ENCODE results near the gene TRIO. TPM values are rescaled to one million over a fixed set of nuclear protein-coding genes. Genes with fewer than 3 reads are reported as not detected.

TRIO gene
- total RNA-seq, 2 donors from 2014 or later: 62.0 to 137 TPM

DNA sequence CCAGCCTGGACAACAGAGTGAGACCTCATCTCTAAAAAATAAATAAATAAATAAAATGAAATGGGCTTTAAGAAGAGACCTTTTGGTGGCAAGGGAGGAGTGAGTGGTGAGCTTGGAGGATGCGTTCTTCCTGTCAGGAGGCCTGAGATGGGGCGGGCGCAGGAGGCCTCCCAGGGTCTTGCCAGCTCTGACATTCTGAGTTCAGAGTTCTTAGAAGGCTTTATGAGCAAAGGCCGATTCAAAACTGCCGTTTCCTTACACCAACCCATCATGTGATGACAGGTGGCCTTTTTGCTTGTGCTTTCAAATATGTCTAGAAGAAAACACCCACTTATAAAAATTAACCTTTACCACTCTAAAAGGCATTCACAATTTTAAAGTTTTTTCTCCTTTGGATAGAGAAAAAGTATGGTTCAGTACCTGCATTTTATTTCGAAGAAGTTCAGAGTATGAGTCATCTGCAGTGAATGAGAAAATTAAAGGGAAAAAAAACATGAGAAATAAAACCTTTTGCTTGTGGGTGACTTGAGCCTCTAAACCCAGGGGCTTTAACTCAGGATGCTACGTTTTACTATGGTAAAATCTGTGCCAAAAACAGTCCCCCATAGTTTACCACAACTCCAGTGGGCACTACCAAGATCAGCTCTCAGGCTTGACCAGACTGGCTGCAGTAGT is 281.0 kb downstream of the TRIO start:
- TF ChIP-seq, protein P1, sequence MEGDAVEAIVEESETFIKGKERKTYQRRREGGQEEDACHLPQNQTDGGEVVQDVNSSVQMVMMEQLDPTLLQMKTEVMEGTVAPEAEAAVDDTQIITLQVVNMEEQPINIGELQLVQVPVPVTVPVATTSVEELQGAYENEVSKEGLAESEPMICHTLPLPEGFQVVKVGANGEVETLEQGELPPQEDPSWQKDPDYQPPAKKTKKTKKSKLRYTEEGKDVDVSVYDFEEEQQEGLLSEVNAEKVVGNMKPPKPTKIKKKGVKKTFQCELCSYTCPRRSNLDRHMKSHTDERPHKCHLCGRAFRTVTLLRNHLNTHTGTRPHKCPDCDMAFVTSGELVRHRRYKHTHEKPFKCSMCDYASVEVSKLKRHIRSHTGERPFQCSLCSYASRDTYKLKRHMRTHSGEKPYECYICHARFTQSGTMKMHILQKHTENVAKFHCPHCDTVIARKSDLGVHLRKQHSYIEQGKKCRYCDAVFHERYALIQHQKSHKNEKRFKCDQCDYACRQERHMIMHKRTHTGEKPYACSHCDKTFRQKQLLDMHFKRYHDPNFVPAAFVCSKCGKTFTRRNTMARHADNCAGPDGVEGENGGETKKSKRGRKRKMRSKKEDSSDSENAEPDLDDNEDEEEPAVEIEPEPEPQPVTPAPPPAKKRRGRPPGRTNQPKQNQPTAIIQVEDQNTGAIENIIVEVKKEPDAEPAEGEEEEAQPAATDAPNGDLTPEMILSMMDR (IDR thresholded peaks at IDR 0.05): no peak
- TF ChIP-seq POLR2A (IDR thresholded peaks at IDR 0.05): no peak
- no peaks in the 10 kb centered on the region for H3K27me3 ChIP-seq
- H3K36me3 ChIP-seq (replicated peaks in 1 of 2; ENCODE audit: insufficient read depth in 1 of 2, low read depth in 2 of 2): peaks cover 0 to 2% of the 10 kb centered on the region in 2 donors
- H3K27ac ChIP-seq: no peak overlapping the region
- H3K4me3 ChIP-seq: no peak overlapping the region
- WGBS, 2 donors: 85 to 90% methylated on average over 7 of the region's 7 CpGs
- intact Hi-C loops (cut with DNase I): no loop called here
- no peak for ATAC-seq
- no peaks in the 10 kb centered on the region for H3K9me3 ChIP-seq
- peaks cover 19% of the 10 kb centered on the region for H3K4me1 ChIP-seq
- DNase-seq: no peak

DNA sequence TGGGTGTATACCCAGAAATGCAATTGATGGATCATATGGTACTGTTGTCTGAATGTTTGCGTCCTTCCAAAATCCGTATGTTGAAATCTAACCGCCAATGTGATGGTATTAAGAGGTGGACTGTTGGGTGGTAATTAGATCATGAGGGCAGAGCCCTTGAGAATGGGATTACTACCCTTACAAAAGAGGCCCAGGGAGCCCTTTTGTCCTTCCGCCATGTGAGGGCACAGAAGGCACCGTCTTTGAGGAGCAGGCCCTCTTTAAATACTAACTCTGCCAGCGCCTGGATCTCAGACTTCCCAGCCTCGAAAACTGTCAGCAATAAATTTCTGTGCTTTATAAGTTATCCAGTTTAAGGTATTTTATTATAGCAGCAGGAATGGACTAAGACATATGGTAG is 282.4 kb downstream of the TRIO start:
- intact Hi-C loops (cut with DNase I): no loop called here

DNA sequence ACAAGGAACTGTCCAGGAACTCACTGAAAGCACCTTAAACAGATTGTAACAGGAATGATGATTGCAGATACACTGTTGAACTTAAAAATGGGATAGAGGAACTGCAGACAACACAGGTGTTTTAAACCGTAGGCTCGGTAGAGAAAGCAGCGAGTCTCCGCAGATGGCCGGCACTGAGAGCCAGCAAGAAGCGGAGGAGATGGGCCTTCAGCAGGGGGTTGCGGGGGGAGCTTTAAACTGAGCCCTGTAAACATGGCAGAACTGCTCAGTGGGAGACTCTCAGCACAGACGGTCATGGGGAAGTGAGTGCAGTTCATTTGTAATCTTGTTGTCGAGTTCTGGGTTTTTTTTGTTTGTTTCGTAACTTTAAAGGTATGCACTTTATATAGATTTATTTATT is 283.4 kb downstream of the TRIO start:
- Histone ChIP-seq H3K36me3 (replicated peaks in 1 of 2; ENCODE audit: insufficient read depth in 1 of 2, low read depth in 2 of 2) (no peaks in the 10 kb centered on the region), H3K27ac (no peak overlapping the region)
- intact Hi-C loops (cut with DNase I): no loop called here

More for the DNA sequence above, 282.4 kb downstream of the TRIO start:
- Histone ChIP-seq H3K36me3 (replicated peaks in 1 of 2; ENCODE audit: insufficient read depth in 1 of 2, low read depth in 2 of 2) (no peaks in the 10 kb centered on the region), H3K27me3 (no peaks in the 10 kb centered on the region), H3K27ac (no peak overlapping the region), H3K9me3 (no peaks in the 10 kb centered on the region), H3K4me3 (no peak overlapping the region), H3K4me1 (peaks cover 27% of the 10 kb centered on the region)
- TF ChIP-seq, protein P1 (IDR thresholded peaks at IDR 0.05): no peak
- no peak for TF ChIP-seq POLR2A (IDR thresholded peaks at IDR 0.05)
- DNase-seq (no peak), ATAC-seq (no peak)
- WGBS, 2 donors: 96% methylated on average over 7 of the region's 7 CpGs

DNA sequence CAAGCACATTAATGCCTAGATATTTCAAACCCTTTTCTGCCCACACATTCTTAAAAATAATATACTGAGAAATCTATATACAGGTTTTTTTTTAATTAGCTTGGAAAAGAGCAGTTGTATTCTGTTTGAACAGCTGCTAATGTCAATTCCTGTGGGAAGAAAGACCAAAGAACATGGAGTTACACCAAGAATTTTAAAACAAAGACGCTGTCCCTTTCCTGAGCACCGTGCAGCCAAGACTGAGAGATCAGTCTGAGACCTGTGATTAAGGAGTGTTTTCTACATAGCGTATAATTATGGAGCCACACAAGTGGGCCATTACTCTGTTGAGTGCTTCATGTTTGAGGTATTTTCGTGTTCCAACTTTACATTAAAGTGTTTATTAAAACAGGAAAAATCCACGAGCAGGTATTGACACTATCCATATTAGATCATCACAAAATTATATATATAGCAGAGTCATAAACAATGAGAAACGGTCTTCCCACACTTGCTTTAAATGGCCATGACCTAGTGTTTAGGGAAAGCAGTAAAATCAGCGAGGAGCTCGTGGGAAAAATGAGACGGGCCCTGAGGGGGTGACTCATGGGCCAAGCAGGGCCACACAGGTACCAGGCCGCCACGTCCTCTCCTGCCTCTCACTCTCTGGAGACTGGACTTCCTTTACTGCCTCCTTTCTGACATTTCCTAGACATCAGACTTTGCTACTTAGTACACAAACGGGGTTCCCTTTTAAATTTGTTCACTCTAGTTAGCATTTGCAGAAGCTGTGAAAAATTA is 285.4 kb downstream of the TRIO start:
- Histone ChIP-seq H3K27ac (peak overlapping the region; percentile 36 to 75 (median 67)), H3K4me3 (no peak overlapping the region), H3K4me1 (peaks cover 27% of the 10 kb centered on the region), H3K36me3 (replicated peaks in 1 of 2; ENCODE audit: insufficient read depth in 1 of 2, low read depth in 2 of 2) (no peaks in the 10 kb centered on the region), H3K9me3 (no peaks in the 10 kb centered on the region), H3K27me3 (no peaks in the 10 kb centered on the region)
- intact Hi-C loops (cut with DNase I): no loop called here
- WGBS, 2 donors: 39 to 53% methylated on average over 12 of the region's 12 CpGs
- peak; percentile 72 for ATAC-seq
- DNase-seq: peak; percentile 42 to 70 (median 54)
- no peak for TF ChIP-seq POLR2A (IDR thresholded peaks at IDR 0.05)
- TF ChIP-seq, protein P1 (IDR thresholded peaks at IDR 0.05): no peak

More for the DNA sequence above, 283.4 kb downstream of the TRIO start:
- Histone ChIP-seq H3K9me3 (no peaks in the 10 kb centered on the region), H3K4me3 (no peak overlapping the region), H3K4me1 (peaks cover 27% of the 10 kb centered on the region), H3K27me3 (no peaks in the 10 kb centered on the region)
- 93 to 98% methylated on average over 10 of the region's 10 CpGs for WGBS, 2 donors
- DNase-seq (no peak), ATAC-seq (no peak)
- TF ChIP-seq, protein P1 (IDR thresholded peaks at IDR 0.05): no peak
- no peak for TF ChIP-seq POLR2A (IDR thresholded peaks at IDR 0.05)
